Mesodermal cell (in vitro differentiated cells): ENCODE measurements around the gene SLC44A1.

Source experiments
- H3K27ac ChIP-seq: 2 replicates; pipeline ENCODE4 v1.7.0; 2013; ENCODE audit warnings: mild to moderate bottlenecking, low read depth, low read length, moderate library complexity; ENCODE audit not compliant: severe bottlenecking
- H3K36me3 ChIP-seq: 2 replicates; pipeline ENCODE4 v1.7.1; 2013; ENCODE audit warnings: mild to moderate bottlenecking, low read length, moderate library complexity; ENCODE audit not compliant: control insufficient read depth, insufficient read depth
- H3K4me1 ChIP-seq: one replicate; pipeline ENCODE4 v1.7.1; 2013; ENCODE audit warnings: mild to moderate bottlenecking, low read length; ENCODE audit not compliant: insufficient read depth, control insufficient read depth, poor library complexity, severe bottlenecking
- H3K4me3 ChIP-seq: 2 replicates; pipeline ENCODE4 v1.7.0; 2013; ENCODE audit warnings: low read length, control low read depth, mild to moderate bottlenecking; ENCODE audit not compliant: insufficient read depth, poor library complexity, severe bottlenecking; ENCODE audit errors: extremely low read depth
- H3K9me3 ChIP-seq: 2 replicates; pipeline ENCODE4 v1.7.1; 2013; ENCODE audit warnings: mild to moderate bottlenecking, low read length, moderate library complexity; ENCODE audit not compliant: control insufficient read depth
- WGBS, 2 experiments: methylation state at CpG; one replicate each; pipeline ENCODE4 v1.1.5; 2013; ENCODE audit warnings: missing lambda C conversion rate in 2 of 2; ENCODE audit not compliant: insufficient coverage in 2 of 2; 5-methylcytosine and 5-hydroxymethylcytosine counted together

Gene SLC44A1

GRCh38 chr9:105403552-105404248 lies 159.2 kb downstream of the SLC44A1 start:
- Histone ChIP-seq H3K27ac (no peak overlapping the region), H3K4me3 (no peak overlapping the region), H3K36me3 (no peaks in the 10 kb centered on the region), H3K9me3 (no peaks in the 10 kb centered on the region), H3K4me1 (peaks cover 8% of the 10 kb centered on the region)
- WGBS, 2 experiments: 53 to 58% methylated on average over 6 of the region's 6 CpGs

DNA sequence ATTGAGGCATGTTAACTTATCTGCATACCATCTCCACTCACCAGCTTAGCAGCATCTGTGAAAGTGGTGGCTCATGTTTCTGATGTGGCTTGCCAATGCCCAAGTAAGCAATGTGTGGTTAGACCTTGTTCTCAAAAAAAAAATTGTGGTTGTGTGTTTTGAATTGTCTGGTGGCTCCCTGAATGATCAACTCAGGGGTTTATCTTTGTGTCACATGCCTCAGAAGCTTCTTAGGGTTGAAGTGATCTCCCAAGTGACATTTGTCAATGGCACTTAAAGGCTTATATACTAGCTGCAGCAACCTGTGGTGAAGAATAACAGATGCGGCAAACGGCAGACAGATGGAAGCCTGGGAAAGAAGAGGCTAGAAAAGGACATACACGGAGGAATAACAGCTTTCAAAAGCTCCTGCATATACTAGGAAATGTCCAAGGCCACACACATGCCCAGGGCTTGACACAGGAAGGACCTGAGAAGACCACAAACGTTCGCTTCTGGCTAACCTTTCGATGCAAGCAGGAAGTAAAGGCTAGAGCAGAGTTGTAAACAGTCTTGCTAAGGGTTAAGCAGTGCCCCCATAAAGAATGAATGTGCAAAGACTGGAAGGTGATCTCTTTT lies 161.2 kb downstream of the SLC44A1 start:
- Histone ChIP-seq H3K9me3 (peaks cover 6% of the 10 kb centered on the region), H3K4me1 (peaks cover 8% of the 10 kb centered on the region), H3K4me3 (no peak overlapping the region), H3K36me3 (no peaks in the 10 kb centered on the region), H3K27ac (no peak overlapping the region)
- WGBS, 2 experiments: 80 to 86% methylated on average over 4 to 6 of the region's 6 CpGs

DNA sequence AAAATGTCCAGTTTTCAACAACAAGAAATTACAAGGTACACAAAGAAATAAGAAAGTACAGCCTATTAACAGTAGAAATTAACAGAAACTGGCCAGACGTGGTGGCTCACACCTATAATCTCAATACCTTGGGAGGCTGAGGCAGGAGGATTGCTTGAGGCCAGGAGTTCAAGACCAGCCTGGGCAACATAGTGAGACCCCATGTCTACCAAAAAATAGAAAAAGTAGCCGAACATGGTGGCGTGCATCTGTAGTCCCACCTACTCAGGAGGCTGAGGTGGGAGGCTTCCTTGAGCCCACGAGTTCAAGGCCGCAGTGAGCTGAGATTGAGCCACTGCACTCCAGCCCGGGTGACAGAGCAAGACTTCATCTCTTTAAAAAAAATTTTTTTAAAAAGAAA lies 161.9 kb downstream of the SLC44A1 start:
- Histone ChIP-seq H3K9me3 (peaks cover 6% of the 10 kb centered on the region), H3K4me3 (no peak overlapping the region), H3K36me3 (no peaks in the 10 kb centered on the region), H3K4me1 (peaks cover 8% of the 10 kb centered on the region), H3K27ac (no peak overlapping the region)
- WGBS, 2 experiments: 90 to 94% methylated on average over 4 to 5 of the region's 6 CpGs

DNA sequence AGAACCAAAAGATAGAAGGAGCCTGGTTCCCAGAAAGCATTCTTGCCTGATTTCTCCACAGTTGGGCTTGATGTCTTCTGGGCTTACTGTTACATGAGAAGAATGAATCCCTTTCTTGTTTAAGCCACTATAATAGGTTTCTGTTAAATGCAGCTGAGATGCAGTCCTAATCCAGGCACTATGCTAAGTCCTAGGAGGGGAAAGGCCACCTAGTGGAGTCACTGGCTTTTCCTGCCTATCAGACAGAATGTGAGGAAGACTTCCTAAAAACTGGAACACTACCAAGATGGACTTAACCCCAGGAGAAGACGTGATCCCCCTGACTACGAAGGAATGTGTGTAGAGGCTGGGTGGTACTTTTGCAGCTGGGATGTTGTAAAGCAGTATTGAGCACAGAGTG lies 169.1 kb downstream of the SLC44A1 start:
- H3K27ac ChIP-seq: no peak overlapping the region
- peaks cover 8% of the 10 kb centered on the region for H3K4me1 ChIP-seq
- H3K9me3 ChIP-seq: peaks cover 10% of the 10 kb centered on the region
- no peak overlapping the region for H3K4me3 ChIP-seq
- no peaks in the 10 kb centered on the region for H3K36me3 ChIP-seq
- whole genome bisulfite sequencing, 2 experiments: 100% methylated on average over 1 of the region's 2 CpGs; no CpG with 5 or more reads in 1 of the 2 experiments

DNA sequence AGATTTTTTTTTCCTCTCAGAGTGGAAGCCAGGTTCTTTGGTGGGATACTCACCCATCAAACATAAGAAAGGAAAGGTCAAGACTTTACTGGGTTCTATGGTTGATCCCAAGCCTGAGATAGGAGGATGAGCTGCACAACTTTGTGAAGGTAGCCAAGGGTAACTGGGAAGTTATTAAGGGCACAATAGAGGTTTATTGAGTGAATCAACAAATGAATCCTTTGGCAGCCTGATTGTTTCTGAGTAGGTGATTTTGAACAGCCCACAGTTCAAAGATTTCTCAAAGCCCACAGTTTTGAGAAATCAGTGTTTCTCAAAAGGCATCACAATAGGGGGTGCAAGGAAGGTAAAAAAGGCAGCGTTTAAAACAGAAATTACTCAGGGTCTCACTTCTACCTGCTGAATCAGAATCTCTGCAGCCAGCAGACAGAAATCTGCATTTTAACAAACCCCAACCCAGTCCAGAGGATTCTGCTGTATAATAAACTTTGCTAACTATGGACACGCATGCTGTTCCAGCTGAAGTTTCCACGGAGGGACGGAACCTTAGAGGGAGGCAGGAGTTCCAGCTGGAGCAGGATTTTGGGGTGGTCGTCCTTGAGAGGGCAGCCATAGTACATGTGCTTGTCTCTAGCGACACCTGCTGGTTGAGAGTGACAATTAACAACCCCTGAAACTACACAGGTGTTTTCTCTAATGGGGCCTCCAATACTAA lies 170.7 kb downstream of the SLC44A1 start:
- Histone ChIP-seq H3K36me3 (no peaks in the 10 kb centered on the region), H3K9me3 (peaks cover 4% of the 10 kb centered on the region), H3K4me1 (peaks cover 8% of the 10 kb centered on the region), H3K27ac (no peak overlapping the region), H3K4me3 (no peak overlapping the region)
- WGBS, 2 experiments: 0 to 4% methylated on average over 4 of the region's 6 CpGs

- Histone ChIP-seq H3K27ac (no peak overlapping the region), H3K36me3 (no peaks in the 10 kb centered on the region), H3K9me3 (peaks cover 4% of the 10 kb centered on the region), H3K4me3 (no peak overlapping the region), H3K4me1 (peaks cover 8% of the 10 kb centered on the region)
- 88 to 94% methylated on average over 3 of the region's 8 CpGs for WGBS, 2 experiments
These were observed 171.2 kb downstream of the SLC44A1 start for GRCh38 chr9:105415662-105415980.

DNA sequence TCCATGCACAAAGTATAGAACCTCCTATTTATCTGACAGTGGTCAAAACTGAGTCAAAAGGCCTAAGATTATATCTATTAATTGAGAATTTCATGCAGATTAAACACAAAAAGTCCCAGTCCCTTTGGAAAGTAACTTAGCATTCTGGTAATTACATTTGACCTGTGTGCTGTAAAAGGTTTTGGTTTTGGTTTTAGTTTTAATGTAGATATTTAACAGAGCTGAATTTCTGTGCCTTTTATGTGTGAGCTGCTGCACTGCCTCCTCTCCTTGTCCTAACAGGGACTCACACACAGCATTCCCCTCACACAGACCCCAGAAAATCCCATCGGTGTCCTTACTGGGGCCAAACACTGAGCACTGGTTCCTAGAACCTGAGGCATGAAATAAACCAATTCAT lies 172.4 kb downstream of the SLC44A1 start:
- Histone ChIP-seq H3K4me3 (no peak overlapping the region), H3K4me1 (peaks cover 8% of the 10 kb centered on the region), H3K9me3 (no peaks in the 10 kb centered on the region), H3K36me3 (no peaks in the 10 kb centered on the region), H3K27ac (no peak overlapping the region)
- 80% methylated on average over 1 of the region's 1 CpG; no CpG with 5 or more reads in 1 of the 2 experiments for WGBS, 2 experiments

GRCh38 chr9:105418588-105419500 lies 174.4 kb downstream of the SLC44A1 start:
- Histone ChIP-seq H3K36me3 (no peaks in the 10 kb centered on the region), H3K4me3 (no peak overlapping the region), H3K4me1 (no peaks in the 10 kb centered on the region), H3K27ac (no peak overlapping the region), H3K9me3 (no peaks in the 10 kb centered on the region)
- 97 to 100% methylated on average over 2 to 3 of the region's 3 CpGs for WGBS, 2 experiments

GRCh38 chr9:105419816-105420597 lies 175.6 kb downstream of the SLC44A1 start:
- Histone ChIP-seq H3K4me3 (no peak overlapping the region), H3K27ac (no peak overlapping the region), H3K4me1 (no peaks in the 10 kb centered on the region), H3K36me3 (no peaks in the 10 kb centered on the region), H3K9me3 (no peaks in the 10 kb centered on the region)
- WGBS, 2 experiments: 96 to 100% methylated on average over 4 to 6 of the region's 10 CpGs

- Histone ChIP-seq H3K4me1 (no peaks in the 10 kb centered on the region), H3K4me3 (no peak overlapping the region), H3K9me3 (no peaks in the 10 kb centered on the region), H3K36me3 (no peaks in the 10 kb centered on the region), H3K27ac (no peak overlapping the region)
- no CpG with 5 or more reads among the region's 2 CpGs for WGBS, 2 experiments
These were observed 176.7 kb downstream of the SLC44A1 start for GRCh38 chr9:105421154-105421553.
